OCI-LY7 (cell line): Measurements from ENCODE around the gene SS18. TPM values are rescaled to one million over a fixed set of nuclear protein-coding genes. Genes with fewer than 3 reads are reported as not detected.
A peak's percentile ranks its signal among the peaks of the same experiment; 100 is the strongest.

Source experiments
- BruUV-seq: library from RNA; stranded (reverse); fragments of 400-500 nt; replicated peaks from 2 replicates; lab custom pipeline; 2021; lab: Mats Ljungman, UMichigan
- CTCF ChIA-PET: fragments of 300-600 bp; sonication (Branson Sonifier 250); formaldehyde crosslinking; loops from one replicate; lab custom pipeline; 2022; ENCODE audit warnings: antibody characterized with exemption; ENCODE audit not compliant: unreplicated experiment; lab: Charles Lee
- POLR2A ChIA-PET: fragments of 300-600 bp; sonication (Branson Sonifier 250); formaldehyde crosslinking; loops from one replicate; lab custom pipeline; 2022; ENCODE audit warnings: antibody characterized with exemption; lab: Charles Lee
- DNase-seq: peaks from one replicate; pipeline ENCODE4 v3.0.0-alpha.2; 2015; ENCODE audit warnings: low spot score
- H2AFZ ChIP-seq: fragments of 200-600 bp; sonication (generic), shearing (Covaris generic); 2 replicates; pipeline ENCODE4 v1.6.1; 2014; ENCODE audit warnings: mild to moderate bottlenecking, antibody characterized with exemption, low read length, moderate library complexity
- H3K27ac ChIP-seq: fragments of 200-600 bp; sonication (generic); 2 replicates; pipeline ENCODE4 v1.5.1; 2014; ENCODE audit warnings: mixed run types, low read depth, mild to moderate bottlenecking, moderate library complexity, low read length, inconsistent platforms; ENCODE audit not compliant: poor library complexity, severe bottlenecking
- H3K36me3 ChIP-seq: fragments of 200-600 bp; sonication (generic); 2 replicates; pipeline ENCODE4 v1.6.1; 2014; ENCODE audit warnings: mild to moderate bottlenecking, antibody characterized with exemption, low read length, moderate library complexity, mixed read lengths; ENCODE audit not compliant: insufficient read depth
- H3K4me1 ChIP-seq: fragments of 200-600 bp; sonication (generic); 2 replicates; pipeline ENCODE4 v1.5.1; 2014; ENCODE audit warnings: mild to moderate bottlenecking, low read length; ENCODE audit not compliant: insufficient read depth, poor library complexity, severe bottlenecking
- H3K4me2 ChIP-seq: fragments of 200-600 bp; sonication (generic); 2 replicates; pipeline ENCODE4 v1.6.1; 2014; ENCODE audit warnings: mild to moderate bottlenecking, low read length
- H3K4me3 ChIP-seq: fragments of 200-600 bp; sonication (generic); 2 replicates; pipeline ENCODE4 v1.5.1; 2014; ENCODE audit warnings: mild to moderate bottlenecking, low read depth, low read length; ENCODE audit not compliant: poor library complexity, severe bottlenecking
- H3K79me2 ChIP-seq: fragments of 200-600 bp; sonication (generic); 2 replicates; pipeline ENCODE4 v1.6.1; 2016; ENCODE audit warnings: low read depth, mild to moderate bottlenecking, low read length, moderate library complexity, mixed read lengths; ENCODE audit not compliant: insufficient read depth
- H3K9me2 ChIP-seq: fragments of 200-600 bp; sonication (generic); 2 replicates; pipeline ENCODE4 v1.6.1; 2016; ENCODE audit warnings: mild to moderate bottlenecking, low read length, mixed read lengths; ENCODE audit not compliant: insufficient read depth
- H3K9me3 ChIP-seq: fragments of 200-600 bp; sonication (generic); 2 replicates; pipeline ENCODE4 v1.6.1; 2014; ENCODE audit warnings: mild to moderate bottlenecking, mixed run types, low read length, mixed read lengths
- H4K20me1 ChIP-seq: fragments of 200-600 bp; sonication (generic); 2 replicates; pipeline ENCODE4 v1.6.1; 2014; ENCODE audit warnings: mild to moderate bottlenecking, antibody characterized with exemption, low read length, moderate library complexity, mixed read lengths; ENCODE audit not compliant: insufficient read depth
- CTCF ChIP-seq: fragments of 200-600 bp; sonication (generic); conservative IDR thresholded peaks from 2 replicates; pipeline ENCODE4 v1.5.1; 2014; ENCODE audit warnings: mild to moderate bottlenecking, antibody characterized with exemption, low read length, moderate library complexity, mixed read lengths
- EZH2phosphoT487 ChIP-seq: fragments of 200-600 bp; sonication (generic); IDR thresholded peaks from 2 replicates; pipeline ENCODE4 v1.6.1; 2018; ENCODE audit warnings: low read depth, borderline replicate concordance, mild to moderate bottlenecking, mixed run types, antibody characterized with exemption, low read length, moderate library complexity, mixed read lengths
- intact Hi-C: fragments of 100-400 bp; cut with micrococcal nuclease; formaldehyde crosslinking; loops from one replicate; pipeline ENCODE4 v1.10.0; 2022; ENCODE audit not compliant: unreplicated experiment
- total RNA-seq, 2 experiments: library from RNA; depleted of rRNA in 1 of 2; stranded (reverse); fragments of >200 nt in 1 of 2; shearing (Covaris generic) in 1 of 2; gene quantifications; 2 replicates each; pipeline ENCODE4 v1.2.3, GENCODE V29; 2014 to 2022

SS18 gene
- total RNA-seq, 2 experiments from 2014 or later: 155 to 192 TPM

- no peak overlapping the region for H3K27ac ChIP-seq
- 0 out of 2 replicates have a peak, but pooled peaks cover 4% of the 10 kb centered on the region for H3K9me3 ChIP-seq
- H3K36me3 ChIP-seq: peaks cover 100% of the 10 kb centered on the region
- POLR2A ChIA-PET: interaction anchor here (0.6 to 2.1 kb wide), 3 partner anchors 11 to 51 kb away, joined by 3 to 12 read pairs (median 3); no protein-coding TSS in a partner anchor
- H4K20me1 ChIP-seq: no peaks in the 10 kb centered on the region
- H3K9me2 ChIP-seq: no peaks in the 10 kb centered on the region
- H3K4me1 ChIP-seq: no peaks in the 10 kb centered on the region
- BruUV-seq: no TSS peak
- TF ChIP-seq EZH2phosphoT487 (no peak), CTCF (no peak)
- H3K4me3 ChIP-seq: no peak overlapping the region
- no peak for DNase-seq
- H2AFZ ChIP-seq: no peak overlapping the region
- H3K4me2 ChIP-seq: no peak overlapping the region
- peaks cover 9% of the 10 kb centered on the region; the same call in 1 of the 2 replicates for H3K79me2 ChIP-seq
- intact Hi-C loops: no loop called here
- CTCF ChIA-PET: no interaction called here
Measured at GRCh38 chr18:26021061-26021754, 69.2 kb downstream of the SS18 start.

- BruUV-seq: no TSS peak
- Histone ChIP-seq H2AFZ (no peak overlapping the region), H3K9me2 (no peaks in the 10 kb centered on the region), H3K9me3 (no peaks in the 10 kb centered on the region), H3K36me3 (peaks cover 98% of the 10 kb centered on the region), H3K4me3 (no peak overlapping the region), H3K4me2 (no peak overlapping the region), H4K20me1 (no peaks in the 10 kb centered on the region), H3K27ac (no peak overlapping the region), H3K4me1 (no peaks in the 10 kb centered on the region), H3K79me2 (no peaks in the 10 kb centered on the region)
- CTCF ChIA-PET: no interaction called here
- no peak for DNase-seq
- TF ChIP-seq CTCF: peak; percentile 41; the same call in 1 of the 2 replicates
- no peak for TF ChIP-seq EZH2phosphoT487
- POLR2A ChIA-PET: interaction anchor here (0.6 to 1.4 kb wide), 2 partner anchors 23 to 71 kb away, joined by 3 to 5 read pairs; no protein-coding TSS in a partner anchor
- intact Hi-C loops: no loop called here
Measured at GRCh38 chr18:26017929-26018328, 72.5 kb downstream of the SS18 start.

- no TSS peak for BruUV-seq
- ChIA-PET POLR2A (interaction anchor here (0.6 to 1.4 kb wide), 4 partner anchors 9 to 244 kb away, joined by 3 to 6 read pairs (median 4); no protein-coding TSS in a partner anchor), CTCF (no interaction called here)
- Histone ChIP-seq H3K4me1 (no peaks in the 10 kb centered on the region), H3K4me3 (no peak overlapping the region), H3K79me2 (no peaks in the 10 kb centered on the region), H3K9me2 (no peaks in the 10 kb centered on the region), H3K36me3 (peaks cover 82% of the 10 kb centered on the region), H4K20me1 (no peaks in the 10 kb centered on the region), H3K4me2 (no peak overlapping the region), H3K9me3 (no peaks in the 10 kb centered on the region), H2AFZ (no peak overlapping the region), H3K27ac (no peak overlapping the region)
- TF ChIP-seq EZH2phosphoT487: no peak
- TF ChIP-seq CTCF: no peak
- DNase-seq: no peak
- intact Hi-C loops: no loop called here
Measured at GRCh38 chr18:26014462-26014861, 76.0 kb downstream of the SS18 start.
